Activated T-helper 17 cell treated with anti-CD3 and anti-CD28 coated beads, Interleukin-2, amount 50 U/mL, for 72 hours (primary cell): Measurements from ENCODE around the gene PROKR2. TPM values are rescaled to one million over a fixed set of nuclear protein-coding genes. Genes with fewer than 3 reads are reported as not detected.

Experiments
- total RNA-seq, 2 donors: library from RNA; stranded (reverse); gene quantifications; one replicate each; pipeline ENCODE4 v1.2.3, GENCODE V29; 2022

PROKR2 gene
- total RNA-seq, 2 donors from 2014 or later: not detected

Other genes starting within 250 kb of the PROKR2 start
- gene TMEM230, start 203.9 kb downstream of the PROKR2 start, total RNA-seq: 10 to 100 TPM; 50.6 to 64.2 TPM
- 100 to 1,000 TPM; 346 to 572 TPM for gene PCNA, start 197.0 kb downstream of the PROKR2 start, total RNA-seq
- 10 to 100 TPM; 53.8 to 70.5 TPM for gene CDS2, start 189.9 kb downstream of the PROKR2 start, total RNA-seq